Stimulated activated CD8-positive, alpha-beta memory T cell treated with anti-CD3 and anti-CD28 coated beads, Interleukin-2, amount 100 ng/mL, for 1 hour (primary cell): ENCODE results near the gene AP3D1.

ENCODE experiments used
- DNase-seq, 2 donors: peaks; one replicate each; pipeline ENCODE4 v3.0.0-alpha.2; 2020; ENCODE audit warnings: low read depth in 2 of 2

The AP3D1 gene

GRCh38 chr19:2061495-2062388, 89.6 kb downstream of the AP3D1 start:
- peak; percentile 99 to 100 for DNase-seq

DNA sequence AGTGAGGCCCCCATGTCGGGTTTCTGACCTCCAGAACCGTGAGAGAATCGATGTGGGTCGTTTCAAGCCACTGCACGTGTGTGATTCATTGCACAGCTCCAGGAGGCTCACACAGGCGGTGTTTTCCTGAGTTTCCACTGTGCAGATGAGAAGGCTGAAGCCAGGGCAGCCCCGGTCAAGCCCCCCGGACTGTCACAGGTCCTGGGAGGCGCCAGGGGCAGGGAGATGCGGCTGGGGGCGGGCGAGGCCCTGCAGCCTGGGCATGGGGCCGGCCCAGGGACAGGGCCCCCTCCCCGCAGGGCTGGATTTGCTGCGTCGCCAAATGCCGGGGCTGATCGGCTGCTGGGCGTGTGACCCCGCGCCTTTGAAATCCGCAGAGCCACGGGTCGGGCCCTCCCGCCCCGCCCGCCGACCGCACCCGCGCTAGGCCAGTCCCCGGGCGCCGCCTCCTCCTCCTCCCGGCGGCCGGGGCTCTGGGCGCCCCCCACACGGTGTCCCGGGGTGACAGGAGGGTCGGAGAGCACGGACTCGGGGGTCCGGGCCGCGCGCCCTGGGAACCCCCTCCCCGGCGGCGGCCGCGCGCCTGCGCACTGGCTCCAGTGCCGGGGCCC, 90.4 kb downstream of the AP3D1 start:
- DNase-seq = no peak

DNA sequence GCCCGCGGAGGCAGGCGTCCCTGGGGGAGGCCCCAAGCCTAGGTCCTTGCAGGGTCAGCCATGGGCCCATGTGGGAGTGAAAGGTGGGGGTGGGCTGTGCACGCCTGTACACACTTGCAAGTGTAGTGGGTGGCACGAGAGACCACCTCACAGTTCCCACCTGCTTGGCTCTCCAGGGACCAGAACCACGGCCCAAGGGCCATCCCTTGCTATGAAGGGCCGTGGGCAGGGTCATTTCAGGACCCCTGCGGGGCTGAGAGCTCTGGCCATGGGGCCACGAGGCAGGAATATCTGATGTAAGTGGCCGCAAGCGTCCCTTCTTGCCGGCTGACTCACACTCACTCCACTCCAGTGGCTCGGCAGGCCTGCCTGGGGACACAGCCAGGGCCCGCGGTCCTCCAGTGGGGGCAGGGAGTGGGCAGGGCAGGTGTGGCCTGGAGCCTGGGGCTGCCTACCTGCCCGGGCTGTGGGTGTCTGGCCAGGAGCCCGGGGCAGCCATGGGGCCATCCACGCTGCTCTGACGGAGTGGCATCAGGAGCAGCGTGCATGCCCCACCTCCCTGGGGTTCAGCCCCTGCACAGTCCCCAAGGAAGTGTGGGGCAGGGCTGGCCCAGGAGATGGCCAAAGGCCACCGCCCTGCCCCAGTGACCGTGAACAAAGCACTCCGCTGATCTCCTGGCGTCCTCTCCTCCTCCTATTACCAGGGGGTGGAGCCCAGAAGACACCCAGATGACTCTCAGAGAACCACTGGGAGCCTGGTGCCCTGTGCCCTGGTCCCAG, 91.8 kb downstream of the AP3D1 start:
- DNase-seq = no peak

DNA sequence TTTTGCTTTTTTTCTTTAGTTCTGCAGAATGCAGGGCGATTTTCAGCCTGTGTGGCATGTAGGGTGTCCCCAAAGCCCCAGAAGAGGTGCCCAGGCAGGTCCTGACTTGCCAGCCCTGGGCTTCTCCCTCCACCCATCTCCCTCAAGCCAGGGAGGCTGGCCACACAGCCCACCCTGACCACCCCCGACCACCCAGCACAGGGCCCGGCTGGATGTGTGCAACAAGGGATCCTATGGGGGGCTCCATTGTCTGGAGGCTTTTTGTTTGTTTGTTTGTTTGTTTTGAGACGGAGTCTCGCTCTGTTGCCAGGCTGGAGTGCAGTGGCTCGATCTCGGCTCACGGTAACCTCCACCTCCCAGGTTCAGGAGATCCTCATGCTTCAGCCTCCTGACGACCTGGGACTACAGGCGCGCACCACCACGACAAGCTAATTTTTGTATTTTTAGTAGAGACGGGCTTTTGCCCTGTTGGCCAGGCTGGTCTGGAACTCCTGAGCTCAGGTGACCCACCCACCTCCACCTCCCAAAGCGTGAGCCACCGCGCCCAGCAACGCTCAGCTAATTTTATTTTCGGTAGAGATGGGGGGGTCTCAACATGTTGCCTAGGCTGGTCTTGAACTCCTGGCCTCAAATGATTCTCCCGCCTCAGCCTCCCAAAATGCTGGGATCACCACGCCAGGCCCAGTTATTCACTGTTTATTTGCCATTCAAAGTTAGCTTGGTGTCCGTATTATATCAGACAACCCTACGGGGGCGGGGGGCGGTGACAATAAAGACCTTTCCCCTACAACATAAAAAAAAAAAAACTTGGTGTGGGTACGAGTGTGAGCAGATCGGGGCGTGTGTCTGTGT, 92.6 kb downstream of the AP3D1 start:
- DNase-seq = no peak

DNA sequence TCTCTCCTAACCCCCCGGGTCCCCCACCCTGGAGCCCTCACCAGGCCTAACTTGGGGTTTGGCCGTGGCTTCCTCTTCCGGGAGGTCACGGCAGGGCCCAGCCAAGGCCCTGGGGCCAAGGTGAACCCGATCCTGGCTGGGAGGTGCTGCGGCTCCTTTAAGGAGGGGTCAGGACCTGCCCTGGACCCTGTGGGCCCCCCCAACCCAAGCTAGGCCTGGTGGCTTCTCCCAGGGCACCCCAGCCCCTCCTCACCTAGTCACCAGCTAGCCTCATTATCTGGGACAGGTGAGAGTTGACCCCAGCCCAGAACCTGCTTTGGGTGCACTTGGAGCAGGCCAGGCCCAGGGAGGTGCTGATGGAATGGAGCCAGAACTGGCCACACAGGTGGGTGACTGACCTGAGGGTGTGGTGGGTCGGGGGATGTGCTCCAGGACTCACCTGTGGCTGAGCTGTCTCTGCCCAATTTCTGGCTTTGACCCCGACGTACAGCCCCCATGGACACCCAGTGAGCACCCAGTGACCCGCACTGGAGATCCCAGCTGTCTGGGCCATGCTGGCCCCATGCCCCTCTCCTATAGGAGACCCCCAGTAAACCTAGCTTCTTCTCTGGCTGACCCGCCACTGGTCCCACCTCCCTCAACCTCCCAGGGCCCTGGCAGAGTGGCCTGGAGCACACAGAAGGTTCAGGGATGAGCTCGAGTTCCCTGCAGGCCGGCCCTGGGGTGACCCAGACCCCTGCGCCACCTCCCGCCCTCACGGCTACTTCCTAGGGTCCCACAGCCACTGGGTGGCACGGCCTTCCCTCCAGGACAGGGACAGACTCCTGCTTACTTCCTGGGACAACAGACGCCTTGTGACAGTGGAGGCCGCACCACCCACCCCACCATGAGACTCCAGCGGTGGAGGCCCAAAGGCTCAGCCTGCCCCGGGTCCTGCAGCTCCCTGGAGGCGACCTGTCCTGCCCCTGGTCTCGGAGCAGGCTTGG, 93.6 kb downstream of the AP3D1 start:
- no peak for DNase-seq

DNA sequence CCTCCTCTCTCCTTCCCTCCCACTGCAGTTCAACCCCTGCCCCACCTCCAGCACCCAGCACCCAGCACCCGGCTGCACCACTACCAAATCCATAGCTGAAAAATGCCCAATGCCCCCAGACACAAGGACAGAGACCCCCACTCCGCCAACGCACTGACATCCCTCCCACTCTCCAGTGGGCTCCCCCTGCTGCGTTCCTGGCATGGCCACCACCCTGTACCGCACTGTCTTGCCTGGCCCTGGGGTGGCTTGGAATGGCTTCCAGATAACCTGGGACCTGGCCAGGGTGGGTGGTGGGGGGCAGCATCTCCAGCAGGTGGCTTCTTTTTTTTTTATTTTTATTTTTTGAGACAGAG, 94.6 kb downstream of the AP3D1 start:
- no peak for DNase-seq

GRCh38 chr19:2055931-2056836, 95.2 kb downstream of the AP3D1 start:
- DNase-seq = no peak

DNA sequence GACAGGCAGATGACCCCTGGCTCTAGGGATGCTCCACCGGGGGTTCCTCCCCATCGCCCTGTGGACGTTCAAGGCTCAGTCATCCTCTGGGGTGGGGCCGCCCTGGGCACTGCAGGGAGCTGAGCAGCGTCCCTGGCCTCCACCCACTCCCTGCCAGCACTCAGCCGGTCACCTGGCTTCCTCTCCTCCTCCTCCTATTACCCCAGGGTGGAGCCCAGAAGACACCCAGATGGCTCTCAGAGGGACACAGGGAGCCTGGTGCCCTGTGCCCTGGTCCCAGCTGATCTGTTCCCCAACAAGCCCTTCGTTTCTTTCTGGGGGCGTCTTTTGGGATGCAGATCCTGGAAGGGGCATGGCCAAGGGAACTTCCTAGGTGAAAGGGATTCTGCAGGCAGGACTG, 96.6 kb downstream of the AP3D1 start:
- DNase-seq = no peak

DNA sequence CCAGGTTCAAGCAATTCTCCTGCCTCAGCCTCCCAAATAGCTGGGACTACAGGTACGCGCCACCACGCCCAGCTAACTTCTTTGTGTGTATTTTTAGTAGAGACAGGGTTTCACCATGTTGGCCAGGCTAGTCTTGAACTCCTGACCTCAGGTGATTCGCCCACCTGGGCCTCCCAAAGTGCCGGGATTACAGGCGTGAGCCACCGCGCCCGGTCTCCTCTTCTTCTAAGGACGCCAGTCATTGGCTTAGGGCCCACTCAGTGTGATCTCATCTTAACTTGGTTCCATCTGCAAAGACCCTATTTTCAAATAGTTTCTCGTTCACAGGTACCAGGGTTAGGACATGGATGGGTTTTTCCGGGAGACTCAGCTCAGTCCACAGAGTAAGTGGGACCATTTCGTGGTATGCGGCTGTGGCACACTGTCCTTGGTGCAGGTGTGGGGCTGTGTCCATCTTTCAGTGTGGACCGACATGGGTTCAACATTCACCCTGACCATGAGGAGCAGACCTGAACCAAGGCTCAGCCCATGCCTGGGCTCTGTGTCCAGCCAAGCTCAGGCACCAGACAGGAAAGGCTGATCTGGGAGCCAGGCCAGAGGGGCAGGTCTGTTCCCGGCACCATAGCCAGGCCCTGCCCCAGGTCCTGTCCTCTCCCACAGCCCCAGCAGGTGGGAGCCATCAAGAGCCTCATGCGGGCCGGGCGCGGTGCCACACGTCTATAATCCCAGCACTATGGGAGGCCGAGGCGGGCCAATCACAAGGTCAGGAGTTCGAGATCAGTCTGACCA, 97.6 kb downstream of the AP3D1 start:
- no peak for DNase-seq

GRCh38 chr19:2051773-2052704, 99.3 kb downstream of the AP3D1 start:
- DNase-seq = no peak

GRCh38 chr19:2050991-2051772, 100.2 kb downstream of the AP3D1 start, which contains the start of gene MKNK2:
Gene MKNK2, minus strand, starts transcription at chr19:2051244. Its CDS starts 393 bp downstream, at chr19:2050851.
- DNase-seq = peak; percentile 93 to 95
